Breast epithelium (tissue), 4 donors: ENCODE results near the gene SYNCRIP. TPM values are rescaled to one million over a fixed set of nuclear protein-coding genes. Genes with fewer than 3 reads are reported as not detected.

ENCODE experiments used
- DNase-seq, 2 donors: peaks; one replicate each; pipeline ENCODE4 v3.0.0-alpha.2; 2019; ENCODE audit warnings: low spot score in 2 of 2
- H3K27ac ChIP-seq, 2 donors: fragments of 200-600 bp; sonication (generic) in 1 of 2; one replicate each; pipeline ENCODE4 v1.5.1; 2016 to 2019; ENCODE audit warnings: mild to moderate bottlenecking in 1 of 2
- H3K27me3 ChIP-seq, 2 donors: fragments of 200-600 bp; sonication (generic) in 1 of 2; one replicate each; pipeline versions ENCODE4 v1.5.1 to v1.6.0; 2017 to 2019; ENCODE audit warnings: control low read depth in 1 of 2, mild to moderate bottlenecking in 1 of 2
- H3K36me3 ChIP-seq: fragments of 200-600 bp; one replicate; pipeline ENCODE4 v1.5.1; 2019
- H3K4me1 ChIP-seq, 2 donors: fragments of 200-600 bp; sonication (generic); one replicate each; pipeline ENCODE4 v1.5.1; 2016 to 2019; ENCODE audit warnings: control low read depth in 1 of 2
- H3K4me3 ChIP-seq, 3 donors: fragments of 200-600 bp; sonication (generic); 1 replicate in 2 of 3; 2 replicates in 1 of 3; pipeline ENCODE4 v1.5.1; 2016 to 2019; ENCODE audit warnings: mild to moderate bottlenecking in 3 of 3, moderate library complexity in 2 of 3
- H3K9me3 ChIP-seq, 2 donors: fragments of 200-600 bp; sonication (generic) in 1 of 2; one replicate each; pipeline ENCODE4 v1.5.1; 2016 to 2019; ENCODE audit warnings: control low read depth in 1 of 2
- POLR2A ChIP-seq: fragments of 450-650 bp; IDR thresholded peaks from one replicate; pipeline ENCODE4 v1.6.1; 2016; ENCODE audit warnings: antibody characterized with exemption, mild to moderate bottlenecking, moderate library complexity
- POLR2AphosphoS5 ChIP-seq, 3 donors: sonication (generic); formaldehyde crosslinking; IDR thresholded peaks; one replicate each; pipeline ENCODE4 v1.6.1; 2017; ENCODE audit warnings: antibody characterized with exemption in 3 of 3
- intact Hi-C: fragments of 100-400 bp; cut with DNase I; formaldehyde crosslinking; loops from one replicate; pipeline ENCODE4 v1.15.1; 2023; ENCODE audit warnings: low total_unique reads
- total RNA-seq, 3 donors: library from RNA; depleted of rRNA; stranded (reverse); fragments of >200 nt; gene quantifications; one replicate each; pipeline ENCODE4 v1.1.0, GENCODE V29; 2016
- TF ChIP-seq, protein P1 (sequence below), 3 donors: fragments of 450-650 bp; IDR thresholded peaks; one replicate each; pipeline ENCODE4 v1.5.1; 2016 to 2017; ENCODE audit warnings: antibody characterized with exemption in 3 of 3, mild to moderate bottlenecking in 3 of 3, moderate library complexity in 3 of 3

SYNCRIP gene
- total RNA-seq, 3 donors from 2014 or later = 56.0 to 77.9 (median 67.8) TPM

GRCh38 chr6:85669735-85670194, 27.1 kb upstream of the SYNCRIP start:
- DNase-seq = no peak

GRCh38 chr6:85662251-85662650, 19.6 kb upstream of the SYNCRIP start:
- TF ChIP-seq, protein P1, sequence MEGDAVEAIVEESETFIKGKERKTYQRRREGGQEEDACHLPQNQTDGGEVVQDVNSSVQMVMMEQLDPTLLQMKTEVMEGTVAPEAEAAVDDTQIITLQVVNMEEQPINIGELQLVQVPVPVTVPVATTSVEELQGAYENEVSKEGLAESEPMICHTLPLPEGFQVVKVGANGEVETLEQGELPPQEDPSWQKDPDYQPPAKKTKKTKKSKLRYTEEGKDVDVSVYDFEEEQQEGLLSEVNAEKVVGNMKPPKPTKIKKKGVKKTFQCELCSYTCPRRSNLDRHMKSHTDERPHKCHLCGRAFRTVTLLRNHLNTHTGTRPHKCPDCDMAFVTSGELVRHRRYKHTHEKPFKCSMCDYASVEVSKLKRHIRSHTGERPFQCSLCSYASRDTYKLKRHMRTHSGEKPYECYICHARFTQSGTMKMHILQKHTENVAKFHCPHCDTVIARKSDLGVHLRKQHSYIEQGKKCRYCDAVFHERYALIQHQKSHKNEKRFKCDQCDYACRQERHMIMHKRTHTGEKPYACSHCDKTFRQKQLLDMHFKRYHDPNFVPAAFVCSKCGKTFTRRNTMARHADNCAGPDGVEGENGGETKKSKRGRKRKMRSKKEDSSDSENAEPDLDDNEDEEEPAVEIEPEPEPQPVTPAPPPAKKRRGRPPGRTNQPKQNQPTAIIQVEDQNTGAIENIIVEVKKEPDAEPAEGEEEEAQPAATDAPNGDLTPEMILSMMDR (IDR thresholded peaks at IDR 0.05) = no peak
- Histone ChIP-seq H3K4me3 (no peak overlapping the region), H3K27ac (no peak overlapping the region), H3K27me3 (no peaks in the 10 kb centered on the region), H3K9me3 (peaks cover 0 to 8% of the 10 kb centered on the region in 2 donors), H3K36me3 (no peaks in the 10 kb centered on the region), H3K4me1 (no peaks in the 10 kb centered on the region)
- DNase-seq = no peak
- intact Hi-C loops = loop anchor here (5.0 kb wide), 1 partner anchor 1545 kb away; no protein-coding TSS in a partner anchor

More at GRCh38 chr6:85669735-85670194, 27.1 kb upstream of the SYNCRIP start:
- Histone ChIP-seq H3K27ac (no peak overlapping the region), H3K4me3 (no peak overlapping the region), H3K36me3 (no peaks in the 10 kb centered on the region), H3K27me3 (no peaks in the 10 kb centered on the region), H3K9me3 (peaks cover 0 to 11% of the 10 kb centered on the region in 2 donors), H3K4me1 (peaks cover 0 to 2% of the 10 kb centered on the region in 2 donors)
- TF ChIP-seq POLR2AphosphoS5 (IDR thresholded peaks at IDR 0.05) (no peak), POLR2A (no peak)
- TF ChIP-seq, protein P1 (IDR thresholded peaks at IDR 0.05) = no peak
- intact Hi-C loops = no loop called here

DNA sequence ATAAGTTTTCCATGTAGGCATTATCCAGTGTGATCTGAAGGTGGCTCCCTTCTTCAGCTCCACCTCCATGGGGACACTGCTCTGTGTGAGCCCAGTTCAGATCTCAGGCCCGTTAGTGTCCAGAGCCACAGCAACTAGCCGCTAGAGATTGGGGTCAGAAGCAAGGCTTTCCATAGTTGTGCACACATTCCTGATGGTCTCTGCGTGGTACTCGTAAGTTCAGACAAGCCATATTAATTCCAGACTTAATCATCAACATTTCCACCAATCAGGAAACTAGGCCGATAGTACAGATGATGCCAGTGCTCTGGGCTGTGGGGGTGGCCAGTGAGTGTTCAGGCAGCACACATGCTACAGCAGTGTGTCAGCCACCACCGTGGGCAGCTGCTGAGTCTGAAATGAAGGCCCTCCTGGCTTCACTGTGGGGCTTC, 17.5 kb upstream of the SYNCRIP start:
- intact Hi-C loops = loop anchor here (5.0 kb wide), 1 partner anchor 1543 kb away; no protein-coding TSS in a partner anchor
- H3K4me1 ChIP-seq = no peaks in the 10 kb centered on the region
- TF ChIP-seq POLR2A = no peak
- no peak for TF ChIP-seq POLR2AphosphoS5 (IDR thresholded peaks at IDR 0.05)
- TF ChIP-seq, protein P1 (IDR thresholded peaks at IDR 0.05) = no peak

DNA sequence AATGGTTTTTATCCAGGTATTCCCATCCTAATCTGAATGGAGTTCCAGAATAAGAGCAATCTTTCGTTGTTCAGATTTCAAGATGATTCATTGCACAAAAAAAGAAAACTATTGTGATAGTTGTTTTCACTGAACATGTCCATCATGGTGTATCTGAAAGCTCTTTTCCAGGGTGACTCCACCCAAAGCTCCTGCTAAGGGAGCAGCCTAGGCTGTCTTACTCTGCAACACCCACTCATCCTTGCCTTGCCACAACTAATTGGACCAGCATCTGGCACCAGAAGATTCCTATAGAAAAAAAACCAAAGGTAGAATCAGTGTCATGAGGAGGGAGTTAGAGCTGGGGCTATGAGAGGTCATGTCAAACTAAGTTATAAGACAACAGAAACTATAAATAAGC, 7.9 kb upstream of the SYNCRIP start:
- H3K27ac ChIP-seq = no peak overlapping the region
- intact Hi-C loops = no loop called here
- DNase-seq = no peak
- H3K9me3 ChIP-seq = no peaks in the 10 kb centered on the region
- H3K4me1 ChIP-seq = no peaks in the 10 kb centered on the region
- H3K36me3 ChIP-seq = no peaks in the 10 kb centered on the region
- TF ChIP-seq POLR2A (no peak), POLR2AphosphoS5 (IDR thresholded peaks at IDR 0.05) (no peak)
- TF ChIP-seq, protein P1 (IDR thresholded peaks at IDR 0.05) = no peak
- no peaks in the 10 kb centered on the region for H3K27me3 ChIP-seq
- H3K4me3 ChIP-seq = no peak overlapping the region

More for the DNA sequence above, 17.5 kb upstream of the SYNCRIP start:
- no peaks in the 10 kb centered on the region for H3K9me3 ChIP-seq
- no peak overlapping the region for H3K4me3 ChIP-seq
- H3K27ac ChIP-seq = no peak overlapping the region
- H3K27me3 ChIP-seq = no peaks in the 10 kb centered on the region
- H3K36me3 ChIP-seq = no peaks in the 10 kb centered on the region
- DNase-seq = no peak

- intact Hi-C loops = loop anchor here (5.0 kb wide), 1 partner anchor 33 kb away; no protein-coding TSS in a partner anchor
- H3K27me3 ChIP-seq = no peaks in the 10 kb centered on the region
- TF ChIP-seq POLR2AphosphoS5 (IDR thresholded peaks at IDR 0.05) (no peak), POLR2A (no peak)
- TF ChIP-seq, protein P1 (IDR thresholded peaks at IDR 0.05) = no peak
- H3K27ac ChIP-seq = peak overlapping the region; percentile 98 to 99
- H3K36me3 ChIP-seq = no peaks in the 10 kb centered on the region
- no peak for DNase-seq
- no peaks in the 10 kb centered on the region for H3K4me1 ChIP-seq
- peak overlapping the region; percentile 97 to 98 (median 98) for H3K4me3 ChIP-seq
- H3K9me3 ChIP-seq = no peaks in the 10 kb centered on the region
Observed at GRCh38 chr6:85644279-85644762, 1.6 kb upstream of the SYNCRIP start.
